Urinary bladder (tissue), 4 donors: ENCODE measurements around the gene NABP1. TPM values are rescaled to one million over a fixed set of nuclear protein-coding genes. Genes with fewer than 3 reads are reported as not detected.

Experiments used
- DNase-seq: peaks from one replicate; pipeline ENCODE4 v3.0.0-alpha.2; 2015; ENCODE audit errors: extremely low spot score
- H3K27ac ChIP-seq: one replicate; pipeline ENCODE4 v1.5.1; 2013; ENCODE audit warnings: low read depth, mild to moderate bottlenecking, moderate library complexity
- H3K36me3 ChIP-seq: one replicate; pipeline ENCODE4 v1.6.1; 2013; ENCODE audit warnings: mild to moderate bottlenecking, moderate library complexity; ENCODE audit not compliant: insufficient read depth
- H3K4me1 ChIP-seq: one replicate; pipeline ENCODE4 v1.6.1; 2013; ENCODE audit warnings: mild to moderate bottlenecking, moderate library complexity; ENCODE audit not compliant: insufficient read depth
- H3K4me3 ChIP-seq: one replicate; pipeline ENCODE4 v1.5.1; 2013; ENCODE audit warnings: low read depth, low read length
- WGBS: extraction: QIAGEN DNeasy Blood & Tissue Kit; methylation state at CpG from one replicate; pipeline ENCODE4 v1.1.7; 2013; 5-methylcytosine and 5-hydroxymethylcytosine counted together
- polyA plus RNA-seq: library from polyadenylated mRNA; stranded (reverse); fragments of 200-250 nt; gene quantifications from one replicate; pipeline ENCODE4 v1.2.3, GENCODE V29; 2013
- total RNA-seq: library from RNA; depleted of rRNA; stranded (reverse); fragments of >200 nt; gene quantifications from one replicate; pipeline ENCODE4 v1.2.3, GENCODE V29; 2014
- donor health status: healthy with polysubstance abuse.
- donor health status: healthy.

Gene NABP1
- total and polyA plus RNA-seq, 2 donors = 10.8 to 30.2 TPM

DNA sequence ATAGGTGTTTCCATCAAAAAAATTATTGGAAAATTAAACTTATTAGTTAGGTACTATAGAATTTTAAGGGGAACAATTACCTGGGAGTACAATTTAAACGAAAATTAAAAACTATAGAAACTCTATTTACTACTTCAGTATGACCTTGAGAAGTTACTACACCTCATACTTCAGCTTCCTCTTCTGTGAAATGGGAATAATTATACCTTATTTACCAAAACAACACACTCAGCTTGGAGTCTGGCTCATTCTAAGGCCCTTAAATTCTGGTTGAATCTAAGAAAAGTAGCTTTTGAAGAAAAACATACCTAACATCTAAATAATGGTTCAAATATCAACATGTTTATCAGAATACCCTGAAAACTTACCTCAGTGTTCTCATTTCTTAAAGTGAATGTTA lies 2.7 kb downstream of the NABP1 start:
- Histone ChIP-seq H3K36me3 (peaks cover 1% of the 10 kb centered on the region), H3K4me3 (no peak overlapping the region), H3K27ac (no peak overlapping the region), H3K4me1 (no peaks in the 10 kb centered on the region)
- 83% methylated on average over 1 of the region's 1 CpG for WGBS
- DNase-seq = no peak

DNA sequence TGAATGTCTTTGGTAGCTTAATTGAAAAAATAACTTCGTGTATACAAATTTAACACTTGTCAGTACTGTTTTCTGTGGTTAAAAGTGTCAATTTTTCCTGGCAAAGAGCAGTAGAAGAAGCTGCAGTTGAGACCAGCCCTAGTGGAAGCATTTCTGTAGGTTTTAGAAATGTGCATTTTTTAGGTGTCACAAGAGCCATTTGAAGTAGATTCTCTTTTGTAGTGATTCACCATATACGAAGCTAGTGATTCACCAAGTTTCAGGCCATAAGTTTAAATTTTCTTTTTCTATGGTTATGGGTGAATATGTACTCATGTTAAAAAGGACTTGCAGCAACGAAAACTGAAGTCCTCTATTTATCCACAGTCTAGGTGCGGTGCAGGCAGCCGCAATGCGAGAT lies 4.2 kb downstream of the NABP1 start:
- WGBS = 96% methylated on average over 6 of the region's 6 CpGs
- Histone ChIP-seq H3K4me3 (no peak overlapping the region), H3K36me3 (peaks cover 1% of the 10 kb centered on the region), H3K27ac (no peak overlapping the region), H3K4me1 (no peaks in the 10 kb centered on the region)
- DNase-seq = no peak

DNA sequence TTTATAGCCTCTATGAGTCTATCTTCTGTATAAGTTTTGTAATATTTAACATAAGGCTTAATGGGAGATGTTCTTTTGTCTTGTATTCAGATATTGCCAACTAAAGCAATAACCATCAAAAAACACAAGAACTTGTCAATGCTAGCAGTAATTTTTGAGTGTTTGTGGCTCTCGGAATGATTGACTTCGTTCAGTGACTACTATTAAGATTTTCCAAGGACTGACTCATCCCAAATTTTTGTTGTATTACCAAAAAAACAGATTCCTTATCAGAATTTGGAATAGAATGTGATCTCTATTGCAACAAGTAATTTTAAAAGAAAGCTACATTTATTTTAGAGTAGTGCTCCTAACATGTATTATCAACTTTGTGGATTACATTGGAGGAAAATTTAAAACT lies 8.1 kb downstream of the NABP1 start:
- WGBS = 82% methylated on average over 2 of the region's 2 CpGs
- Histone ChIP-seq H3K4me1 (no peaks in the 10 kb centered on the region), H3K4me3 (no peak overlapping the region), H3K36me3 (peaks cover 1% of the 10 kb centered on the region), H3K27ac (no peak overlapping the region)
- DNase-seq = no peak

DNA sequence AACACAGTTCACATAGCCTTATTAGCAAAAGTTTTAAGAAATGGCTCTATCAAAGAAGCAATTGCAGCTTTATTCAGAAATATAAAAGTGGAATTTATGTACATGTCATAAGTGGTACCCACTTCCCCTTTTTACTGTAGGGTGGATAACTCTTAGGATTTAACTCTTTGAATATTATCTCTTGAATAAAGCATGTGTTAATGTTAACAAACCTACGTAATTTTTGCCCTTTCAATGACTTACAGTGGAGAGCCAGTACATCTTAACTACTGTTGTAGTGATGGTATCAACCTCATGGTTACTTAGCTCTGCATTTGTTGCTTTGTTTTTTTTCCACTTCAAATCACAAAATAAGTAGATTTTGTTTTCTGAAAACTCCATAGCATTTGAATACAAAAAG lies 8.8 kb downstream of the NABP1 start:
- Histone ChIP-seq H3K4me1 (no peaks in the 10 kb centered on the region), H3K4me3 (no peak overlapping the region), H3K36me3 (peaks cover 1% of the 10 kb centered on the region), H3K27ac (no peak overlapping the region)
- no peak for DNase-seq
- WGBS = 70% methylated on average over 1 of the region's 1 CpG

DNA sequence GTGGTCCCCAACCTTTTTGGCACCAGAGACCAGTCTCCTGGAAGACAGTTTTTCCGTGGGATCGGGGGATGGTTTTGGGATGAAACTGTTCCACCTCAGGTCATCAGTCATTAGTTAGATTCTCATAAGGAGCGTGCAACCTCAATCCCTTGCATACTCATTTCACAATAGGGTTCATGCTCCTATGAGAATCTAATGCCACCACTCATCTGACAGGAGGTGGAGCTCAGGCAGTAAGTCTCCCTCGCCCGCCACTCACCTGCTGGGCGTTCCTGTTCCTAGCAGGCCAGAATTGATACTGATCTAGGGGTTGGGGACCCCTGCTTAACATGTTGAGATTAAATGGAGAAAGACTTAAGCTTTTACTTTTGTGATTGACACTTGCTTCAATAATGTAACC lies 9.9 kb downstream of the NABP1 start:
- 93% methylated on average over 6 of the region's 6 CpGs for WGBS
- no peak for DNase-seq
- Histone ChIP-seq H3K4me1 (no peaks in the 10 kb centered on the region), H3K36me3 (peaks cover under 1% of the 10 kb centered on the region), H3K4me3 (no peak overlapping the region), H3K27ac (no peak overlapping the region)

DNA sequence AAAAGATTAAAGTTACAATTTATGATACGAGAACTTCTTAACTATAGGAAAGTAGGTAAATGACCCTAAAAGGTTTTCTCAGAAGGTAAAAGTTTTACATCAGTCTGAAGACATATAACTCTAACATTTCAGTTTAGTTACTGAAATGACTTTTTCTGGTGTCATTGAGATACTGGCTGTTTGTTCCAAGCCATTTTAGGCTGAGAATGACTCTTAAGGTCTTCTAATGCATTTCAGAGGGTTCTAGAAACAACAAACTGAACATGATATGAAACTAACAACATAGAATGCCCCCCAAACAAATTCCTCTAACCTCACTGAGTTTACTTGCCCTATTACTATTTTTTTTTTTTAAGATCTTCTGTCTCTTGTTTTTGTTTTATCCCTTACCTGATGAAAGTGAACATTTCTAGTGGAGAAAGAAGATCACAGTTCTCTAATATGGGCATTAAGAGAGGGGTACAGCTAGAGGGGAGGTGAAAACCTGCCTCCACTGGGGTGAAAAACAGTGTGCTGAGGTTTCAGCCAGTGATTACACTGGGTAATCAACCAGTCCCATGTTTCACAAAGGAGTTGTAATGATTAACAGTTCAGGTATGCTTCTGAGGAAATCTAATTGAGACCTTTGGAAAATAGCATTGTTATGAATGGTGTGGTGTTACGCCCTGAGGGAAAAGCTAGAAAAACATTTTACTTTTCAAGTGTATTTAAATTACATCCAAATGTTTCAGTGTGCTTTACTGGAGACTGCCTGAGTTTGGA lies 11.2 kb downstream of the NABP1 start:
- no peaks in the 10 kb centered on the region for H3K36me3 ChIP-seq
- no peak overlapping the region for H3K4me3 ChIP-seq
- 88% methylated on average over 2 of the region's 2 CpGs for WGBS
- H3K4me1 ChIP-seq = no peaks in the 10 kb centered on the region
- no peak overlapping the region for H3K27ac ChIP-seq
- DNase-seq = no peak

DNA sequence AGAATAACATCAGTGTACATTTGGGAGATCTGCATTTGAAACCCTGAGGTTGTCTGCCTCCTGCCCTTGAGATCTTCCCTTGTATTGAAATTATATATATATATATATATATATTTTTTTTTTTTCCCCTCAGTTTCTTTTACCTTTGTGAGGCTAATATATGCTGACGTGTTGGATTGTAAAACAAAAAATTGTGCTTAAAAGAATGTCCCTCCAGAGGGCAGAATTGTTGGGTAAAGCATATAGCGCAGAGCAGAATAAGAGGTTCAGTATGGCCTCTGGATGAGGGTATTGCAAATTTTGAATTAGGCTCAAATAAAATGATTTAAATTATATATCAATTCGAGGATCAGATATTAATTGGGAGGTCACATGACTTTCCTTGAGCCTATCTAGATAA lies 12.4 kb downstream of the NABP1 start:
- no peaks in the 10 kb centered on the region for H3K4me1 ChIP-seq
- H3K4me3 ChIP-seq = no peak overlapping the region
- no peak for DNase-seq
- WGBS = 65% methylated on average over 3 of the region's 3 CpGs
- no peaks in the 10 kb centered on the region for H3K36me3 ChIP-seq
- H3K27ac ChIP-seq = no peak overlapping the region

DNA sequence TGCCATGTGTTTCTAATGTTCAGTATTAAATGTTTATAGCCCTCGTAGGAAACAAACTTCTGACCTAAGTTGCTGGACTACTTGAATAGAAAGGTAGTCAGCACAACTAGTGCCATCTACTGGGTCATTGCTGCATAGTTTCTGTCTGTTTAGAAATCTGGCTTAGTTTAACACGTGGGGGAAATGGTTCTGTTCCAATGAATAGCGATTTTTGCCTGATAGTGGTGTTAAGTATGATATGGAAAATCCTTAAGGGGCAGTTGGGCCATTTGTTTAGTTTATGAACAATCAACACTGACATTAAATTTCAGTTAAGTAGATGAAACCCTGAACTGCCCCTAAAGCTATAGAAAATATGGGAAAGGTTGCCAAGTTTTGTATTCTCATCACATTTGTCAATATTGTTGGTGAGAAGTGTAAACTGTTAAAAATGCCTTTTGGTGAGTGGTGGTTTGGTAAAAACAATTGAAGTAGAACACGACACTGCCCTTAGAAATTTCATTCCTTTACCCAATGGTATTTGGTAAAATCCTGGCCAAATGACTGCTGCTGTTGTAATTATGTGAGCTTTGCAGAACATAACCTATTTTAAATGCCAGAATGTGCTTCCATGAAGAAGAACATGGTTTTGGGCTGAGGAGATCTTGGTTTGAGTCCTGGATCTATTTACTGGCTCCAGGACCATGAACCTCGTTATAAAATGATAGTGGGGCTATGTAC lies 13.2 kb downstream of the NABP1 start:
- H3K4me1 ChIP-seq = no peaks in the 10 kb centered on the region
- no peak overlapping the region for H3K27ac ChIP-seq
- WGBS = 14% methylated on average over 5 of the region's 5 CpGs
- H3K36me3 ChIP-seq = no peaks in the 10 kb centered on the region
- H3K4me3 ChIP-seq = no peak overlapping the region
- DNase-seq = no peak

DNA sequence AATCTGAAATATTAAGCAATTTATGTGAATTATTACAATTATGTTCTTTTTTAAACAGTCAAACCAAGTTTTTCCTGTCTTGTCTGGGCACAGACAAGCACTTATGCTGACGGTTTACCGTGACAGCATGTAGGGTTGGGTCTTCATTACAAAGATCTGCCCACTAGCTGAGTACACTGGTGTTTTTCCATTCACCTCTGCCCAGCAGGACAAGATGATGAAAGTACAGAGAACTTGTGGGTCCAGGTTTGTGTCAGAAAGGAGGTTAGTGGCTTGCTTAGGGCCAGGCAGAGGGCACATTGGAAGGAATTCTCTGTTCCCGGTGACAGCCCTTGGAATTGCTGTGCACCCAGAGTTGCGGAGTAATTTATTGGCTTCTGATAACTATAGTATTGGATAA lies 14.0 kb downstream of the NABP1 start:
- H3K36me3 ChIP-seq = no peaks in the 10 kb centered on the region
- H3K4me1 ChIP-seq = no peaks in the 10 kb centered on the region
- no peak overlapping the region for H3K27ac ChIP-seq
- no peak for DNase-seq
- 68% methylated on average over 4 of the region's 4 CpGs for WGBS
- no peak overlapping the region for H3K4me3 ChIP-seq

DNA sequence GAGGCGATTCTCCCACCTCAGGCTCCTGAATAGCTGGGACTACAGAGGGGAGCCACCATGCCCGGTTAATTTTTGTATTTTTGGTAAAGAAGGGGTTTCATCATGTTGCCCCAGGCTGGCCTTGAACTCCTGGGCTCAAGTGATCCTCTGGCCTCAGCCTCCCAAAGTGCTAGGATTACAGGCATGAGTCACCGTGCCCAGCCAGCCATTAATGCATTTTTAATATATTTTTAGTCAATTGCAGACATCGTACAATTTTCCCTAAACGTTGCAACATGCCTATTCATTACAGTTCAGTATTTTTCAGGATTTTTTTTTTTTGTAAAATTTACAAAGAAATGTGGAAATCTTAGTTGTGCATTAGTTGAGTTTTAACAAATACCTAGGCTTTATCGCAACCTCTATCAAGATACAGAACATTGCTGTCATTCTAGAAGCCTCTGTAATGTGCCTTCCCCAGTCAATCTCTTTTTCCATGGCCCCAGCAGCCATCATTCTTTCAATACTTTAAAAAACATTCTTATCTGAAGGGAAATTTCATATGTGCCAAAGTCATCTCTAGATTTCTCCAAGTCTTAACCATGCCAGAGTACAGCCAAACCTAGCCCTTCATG lies 14.7 kb downstream of the NABP1 start:
- DNase-seq = no peak
- Histone ChIP-seq H3K27ac (no peak overlapping the region), H3K4me3 (no peak overlapping the region), H3K36me3 (no peaks in the 10 kb centered on the region), H3K4me1 (no peaks in the 10 kb centered on the region)
- 73% methylated on average over 6 of the region's 6 CpGs for WGBS

DNA sequence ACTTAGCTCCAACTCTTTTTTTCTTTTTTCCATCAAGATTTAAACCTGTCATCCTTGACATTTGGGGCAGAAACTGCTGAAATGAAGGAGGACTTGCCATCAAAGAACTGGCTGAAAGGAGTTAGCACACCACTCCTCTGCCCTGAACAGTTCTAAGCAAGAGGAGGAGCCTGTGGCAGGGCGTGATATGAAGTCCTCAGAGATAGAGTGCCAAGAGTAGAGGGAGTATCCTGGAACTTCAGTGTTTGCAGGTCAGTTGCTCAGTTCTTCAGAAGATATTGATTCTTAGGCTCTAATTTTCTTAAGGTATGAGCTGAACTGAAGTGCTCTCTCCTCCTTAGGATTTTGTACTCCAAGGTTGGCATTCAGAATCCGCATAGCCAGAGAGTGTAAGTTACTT lies 15.2 kb downstream of the NABP1 start:
- H3K27ac ChIP-seq = no peak overlapping the region
- 80% methylated on average over 2 of the region's 2 CpGs for WGBS
- H3K4me3 ChIP-seq = no peak overlapping the region
- no peak for DNase-seq
- no peaks in the 10 kb centered on the region for H3K4me1 ChIP-seq
- H3K36me3 ChIP-seq = no peaks in the 10 kb centered on the region

DNA sequence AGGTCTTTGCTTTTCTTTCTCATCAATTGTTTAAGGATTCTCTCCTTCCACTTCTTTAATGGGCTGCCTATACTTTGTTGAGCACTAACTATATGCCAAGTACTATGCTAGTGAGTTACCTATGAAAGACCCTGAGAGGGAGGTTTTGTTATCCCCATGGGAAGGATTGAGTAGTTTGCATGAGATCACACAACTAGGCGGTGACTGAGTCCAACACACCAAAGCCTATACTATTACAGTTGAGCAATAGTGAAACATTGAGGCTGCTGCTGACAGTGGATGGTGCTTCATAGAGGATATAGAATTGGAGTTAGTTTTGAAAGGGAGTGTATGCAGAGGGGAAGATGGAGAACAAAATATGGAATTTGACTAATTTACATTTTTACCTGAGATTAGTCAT lies 15.8 kb downstream of the NABP1 start:
- WGBS = 92% methylated on average over 1 of the region's 1 CpG
- H3K36me3 ChIP-seq = no peaks in the 10 kb centered on the region
- H3K27ac ChIP-seq = no peak overlapping the region
- DNase-seq = no peak
- no peak overlapping the region for H3K4me3 ChIP-seq
- no peaks in the 10 kb centered on the region for H3K4me1 ChIP-seq

DNA sequence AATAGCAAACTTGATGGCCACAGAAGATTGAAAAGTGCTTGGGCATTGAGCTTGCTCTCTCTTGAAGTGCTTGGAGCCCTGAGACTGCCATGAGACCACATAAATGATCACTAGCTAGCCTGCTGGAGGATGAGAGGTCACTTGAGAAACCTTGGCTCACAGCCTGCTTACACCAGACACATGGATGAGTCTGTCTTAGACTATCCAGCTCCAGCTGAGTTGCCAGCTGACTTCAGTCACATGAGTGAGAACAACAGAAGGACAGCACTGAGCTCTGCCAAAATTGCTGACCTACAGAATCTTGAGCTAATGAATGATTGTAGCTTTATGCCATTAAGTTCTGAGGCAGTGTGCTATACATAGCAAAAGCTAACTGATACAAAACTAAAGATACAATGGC lies 18.1 kb downstream of the NABP1 start:
- no peaks in the 10 kb centered on the region for H3K4me1 ChIP-seq
- no peaks in the 10 kb centered on the region for H3K36me3 ChIP-seq
- no peak for DNase-seq
- no peak overlapping the region for H3K4me3 ChIP-seq
- H3K27ac ChIP-seq = no peak overlapping the region

DNA sequence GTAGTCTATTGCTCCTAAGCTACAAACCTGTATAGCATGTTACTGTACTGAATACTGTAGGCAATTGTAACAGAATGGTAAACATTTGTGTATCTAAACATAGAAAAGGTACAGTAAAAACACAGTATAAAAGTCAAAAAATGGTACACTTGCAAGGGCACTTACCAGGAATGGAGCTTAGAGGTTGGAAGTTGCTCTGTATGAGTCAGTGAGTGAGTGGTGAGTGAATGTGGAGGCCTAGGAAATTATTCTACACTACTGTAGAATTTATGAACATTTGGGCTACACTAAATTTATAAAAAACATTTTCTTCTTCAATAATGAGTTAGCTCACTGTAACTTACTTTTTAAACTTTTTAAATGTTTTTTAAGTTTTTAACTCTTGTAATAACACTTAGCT lies 19.0 kb downstream of the NABP1 start:
- H3K4me1 ChIP-seq = no peaks in the 10 kb centered on the region
- H3K36me3 ChIP-seq = no peaks in the 10 kb centered on the region
- H3K27ac ChIP-seq = no peak overlapping the region
- no peak overlapping the region for H3K4me3 ChIP-seq
- DNase-seq = no peak
